Panc1 (cell line): ENCODE results near the gene MARCKSL1. TPM values are rescaled to one million over a fixed set of nuclear protein-coding genes. Genes with fewer than 3 reads are reported as not detected.
A peak's percentile ranks its signal among the peaks of the same experiment; 100 is the strongest.

Experiments used
- ATAC-seq: fragments of 200-7000 bp; cut with Tn5 transposase; 2 replicates; pipeline ENCODE4 v1.9.1; 2020; ENCODE audit warnings: mild to moderate bottlenecking, moderate library complexity
- BruUV-seq: library from RNA; stranded (reverse); fragments of 400-500 nt; replicated peaks from 2 replicates; lab custom pipeline; 2021; lab: Mats Ljungman, UMichigan
- CTCF ChIA-PET: fragments of 300-600 bp; sonication (Branson Sonifier 250); formaldehyde crosslinking; loops from one replicate; lab custom pipeline; 2022; ENCODE audit warnings: antibody characterized with exemption; lab: Charles Lee
- POLR2A ChIA-PET: fragments of 300-600 bp; sonication (Branson Sonifier 250); formaldehyde crosslinking; loops from one replicate; lab custom pipeline; 2022; ENCODE audit warnings: antibody characterized with exemption; lab: Charles Lee
- DNase-seq: peaks from one replicate; pipeline ENCODE4 v3.0.0-alpha.2; 2010; ENCODE audit warnings: low read depth, low spot score
- H3K27ac ChIP-seq: 2 replicates; pipeline ENCODE4 v1.5.1; 2011; ENCODE audit warnings: mild to moderate bottlenecking, low read length, inconsistent platforms
- H3K27me3 ChIP-seq: fragments of 200-500 bp; sonication (Bioruptor generic); 2 replicates; pipeline ENCODE4 v1.6.0; 2014; ENCODE audit warnings: low read length, inconsistent platforms; ENCODE audit not compliant: control insufficient read depth, insufficient read depth
- H3K36me3 ChIP-seq: fragments of 200-500 bp; sonication (Bioruptor generic); 2 replicates; pipeline ENCODE4 v1.5.1; 2014; ENCODE audit warnings: inconsistent platforms, mild to moderate bottlenecking, low read length, moderate library complexity; ENCODE audit not compliant: control insufficient read depth, insufficient read depth
- H3K4me1 ChIP-seq: 2 replicates; pipeline ENCODE4 v1.5.1; 2011; ENCODE audit warnings: inconsistent platforms, mild to moderate bottlenecking, low read length, moderate library complexity; ENCODE audit not compliant: control insufficient read depth, insufficient read depth
- H3K4me3 ChIP-seq, 2 experiments: 2 replicates each; pipeline ENCODE4 v1.5.1; 2011 to 2012; ENCODE audit warnings: low read depth in 2 of 2, low read length in 2 of 2, mild to moderate bottlenecking in 2 of 2, inconsistent platforms in 1 of 2, moderate library complexity in 1 of 2
- H3K9me3 ChIP-seq: fragments of 200-500 bp; sonication (Bioruptor generic); 2 replicates; pipeline ENCODE4 v1.5.1; 2014; ENCODE audit warnings: low read depth, mild to moderate bottlenecking, inconsistent platforms, low read length, moderate library complexity; ENCODE audit not compliant: control insufficient read depth, insufficient read depth
- CTCF ChIP-seq: fragments of 450-650 bp; IDR thresholded peaks from 2 replicates; pipeline ENCODE4 v1.5.1; 2017; ENCODE audit warnings: mild to moderate bottlenecking
- POLR2AphosphoS5 ChIP-seq: IDR thresholded peaks from 2 replicates; pipeline ENCODE4 v1.6.1; 2012; ENCODE audit warnings: mild to moderate bottlenecking, low read depth, low read length, moderate library complexity
- SIN3A ChIP-seq: IDR thresholded peaks from 2 replicates; pipeline ENCODE4 v1.6.1; 2012; ENCODE audit warnings: low read depth, mild to moderate bottlenecking, low read length, moderate library complexity, borderline replicate concordance; ENCODE audit not compliant: insufficient read depth
- TCF7L2 ChIP-seq: IDR thresholded peaks from 2 replicates; pipeline ENCODE4 v1.6.1; 2011; ENCODE audit warnings: mild to moderate bottlenecking, low read depth, low read length, inconsistent platforms
- in situ Hi-C: cut with HindIII; loops from 2 replicates; pipeline ENCODE4 v1.10.0; 2016; ENCODE audit warnings: low sequenced_read_pairs, low pct_unique_long_range_greater_than_20kb
- intact Hi-C: fragments of 100-400 bp; cut with micrococcal nuclease; formaldehyde crosslinking; loops from one replicate; pipeline ENCODE4 v1.10.0; 2022; ENCODE audit not compliant: unreplicated experiment
- total RNA-seq: library from RNA; stranded (reverse); gene quantifications from one replicate; pipeline ENCODE4 v1.2.1, GENCODE V29; 2021; ENCODE audit not compliant: unreplicated experiment
- TF ChIP-seq, protein P1 (sequence below), 2 experiments: IDR thresholded peaks; 2 replicates each; pipeline ENCODE4 v1.6.1; 2011 to 2012; ENCODE audit warnings: low read depth in 2 of 2, control low read depth in 1 of 2, low read length in 1 of 2, mild to moderate bottlenecking in 1 of 2, moderate library complexity in 1 of 2; ENCODE audit not compliant: insufficient read depth in 1 of 2

MARCKSL1 gene
- total RNA-seq, 1 experiment from 2014 or later, result 176 TPM

GRCh38 chr1:32334274-32334861, 1.7 kb downstream of the MARCKSL1 start:
- DNase-seq (no peak), ATAC-seq (peak; percentile 18)
- TF ChIP-seq SIN3A (no peak), POLR2AphosphoS5 (peak; percentile 75; the same call in 1 of the 2 replicates)
- in situ Hi-C loops, result no loop called here
- Histone ChIP-seq H3K9me3 (no peaks in the 10 kb centered on the region), H3K36me3 (peaks cover 13% of the 10 kb centered on the region), H3K4me1 (peaks cover 46% of the 10 kb centered on the region), H3K4me3 (peak overlapping the region; percentile 68 to 70), H3K27ac (peak overlapping the region; percentile 78), H3K27me3 (no peaks in the 10 kb centered on the region)
- ChIA-PET POLR2A (interaction anchor here (0.5 kb wide), 1 partner anchor 599 kb away, joined by 3 read pairs; no protein-coding TSS in a partner anchor), CTCF (no interaction called here)
- BruUV-seq, result no TSS peak
- intact Hi-C loops, result no loop called here

GRCh38 chr1:32333251-32333963, 2.6 kb downstream of the MARCKSL1 start:
- no peak for ATAC-seq
- Histone ChIP-seq H3K36me3 (peaks cover 19% of the 10 kb centered on the region), H3K4me1 (peaks cover 41% of the 10 kb centered on the region), H3K27me3 (no peaks in the 10 kb centered on the region), H3K4me3 (no peak overlapping the region), H3K9me3 (no peaks in the 10 kb centered on the region), H3K27ac (peak overlapping the region; percentile 78)
- ChIA-PET POLR2A (no interaction called here), CTCF (no interaction called here)
- TF ChIP-seq, protein P1, sequence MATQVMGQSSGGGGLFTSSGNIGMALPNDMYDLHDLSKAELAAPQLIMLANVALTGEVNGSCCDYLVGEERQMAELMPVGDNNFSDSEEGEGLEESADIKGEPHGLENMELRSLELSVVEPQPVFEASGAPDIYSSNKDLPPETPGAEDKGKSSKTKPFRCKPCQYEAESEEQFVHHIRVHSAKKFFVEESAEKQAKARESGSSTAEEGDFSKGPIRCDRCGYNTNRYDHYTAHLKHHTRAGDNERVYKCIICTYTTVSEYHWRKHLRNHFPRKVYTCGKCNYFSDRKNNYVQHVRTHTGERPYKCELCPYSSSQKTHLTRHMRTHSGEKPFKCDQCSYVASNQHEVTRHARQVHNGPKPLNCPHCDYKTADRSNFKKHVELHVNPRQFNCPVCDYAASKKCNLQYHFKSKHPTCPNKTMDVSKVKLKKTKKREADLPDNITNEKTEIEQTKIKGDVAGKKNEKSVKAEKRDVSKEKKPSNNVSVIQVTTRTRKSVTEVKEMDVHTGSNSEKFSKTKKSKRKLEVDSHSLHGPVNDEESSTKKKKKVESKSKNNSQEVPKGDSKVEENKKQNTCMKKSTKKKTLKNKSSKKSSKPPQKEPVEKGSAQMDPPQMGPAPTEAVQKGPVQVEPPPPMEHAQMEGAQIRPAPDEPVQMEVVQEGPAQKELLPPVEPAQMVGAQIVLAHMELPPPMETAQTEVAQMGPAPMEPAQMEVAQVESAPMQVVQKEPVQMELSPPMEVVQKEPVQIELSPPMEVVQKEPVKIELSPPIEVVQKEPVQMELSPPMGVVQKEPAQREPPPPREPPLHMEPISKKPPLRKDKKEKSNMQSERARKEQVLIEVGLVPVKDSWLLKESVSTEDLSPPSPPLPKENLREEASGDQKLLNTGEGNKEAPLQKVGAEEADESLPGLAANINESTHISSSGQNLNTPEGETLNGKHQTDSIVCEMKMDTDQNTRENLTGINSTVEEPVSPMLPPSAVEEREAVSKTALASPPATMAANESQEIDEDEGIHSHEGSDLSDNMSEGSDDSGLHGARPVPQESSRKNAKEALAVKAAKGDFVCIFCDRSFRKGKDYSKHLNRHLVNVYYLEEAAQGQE (IDR thresholded peaks at IDR 0.05; ENCODE audit: insufficient read depth in 1 of 2, low read depth in 2 of 2, low read length in 1 of 2), result no peak
- TF ChIP-seq SIN3A (no peak), TCF7L2 (no peak), CTCF (no peak), POLR2AphosphoS5 (no peak; the same call in 1 of the 2 replicates)
- DNase-seq, result no peak
- intact Hi-C loops, result no loop called here
- in situ Hi-C loops, result no loop called here
- BruUV-seq, result TSS peak; percentile 95
